Measurements from ENCODE around the gene HIVEP3.

DNA sequence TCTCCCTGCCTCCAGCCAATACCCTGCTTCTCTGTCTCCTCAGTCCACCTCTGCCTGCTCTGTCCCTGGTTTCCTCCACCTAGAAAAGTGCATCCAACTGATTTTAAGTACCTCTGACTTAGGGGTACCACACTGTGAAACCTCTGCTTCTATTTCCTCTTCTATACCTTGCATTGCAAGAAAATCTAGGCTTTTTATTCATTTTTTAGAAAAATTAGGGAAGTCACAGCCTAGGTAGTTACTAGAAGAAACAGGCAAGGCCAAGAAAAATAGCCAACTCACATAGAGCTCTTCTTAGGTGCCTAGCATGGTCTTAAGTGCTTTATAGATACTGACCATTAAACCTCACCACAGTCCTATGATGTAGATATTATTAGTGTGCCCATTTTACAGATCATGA lies 39.1 kb downstream of the HIVEP3 start:
- TF ChIP-seq REST (IDR thresholded peaks at IDR 0.05; ENCODE audit: low read depth) (no peak), USF1 (IDR thresholded peaks at IDR 0.05) (no peak), EP300 (IDR thresholded peaks at IDR 0.05; ENCODE audit: borderline replicate concordance) (no peak), TEAD4 (IDR thresholded peaks at IDR 0.05) (no peak), TAF1 (IDR thresholded peaks at IDR 0.05; ENCODE audit: low read depth) (no peak), RAD21 (IDR thresholded peaks at IDR 0.05; ENCODE audit: low read depth) (no peak), ZBTB7A (IDR thresholded peaks at IDR 0.05; ENCODE audit: low read depth) (no peak), EGR1 (IDR thresholded peaks at IDR 0.05) (no peak), CEBPB (IDR thresholded peaks at IDR 0.05) (no peak), NFIC (IDR thresholded peaks at IDR 0.05) (no peak), FOXM1 (IDR thresholded peaks at IDR 0.05; ENCODE audit: borderline replicate concordance, low read depth) (no peak)
